Cardiac septum (tissue), 1 donor: Measurements from ENCODE around the gene EBPL. TPM values are rescaled to one million over a fixed set of nuclear protein-coding genes. Genes with fewer than 3 reads are reported as not detected.

Experiments used
- total RNA-seq: library from RNA; stranded (reverse); fragmentation: NEBNext Ultra II Directional; extraction: Animal tissue kit (Norgen Biotek cat#: 25700); gene quantifications from one replicate; pipeline ENCODE4 v1.2.1, GENCODE V29; 2021
- donor health status: DM: no; HTN: no; CAD: no.

Gene EBPL
- total RNA-seq, 1 donor from 2014 or later: 6.7 TPM

Other genes starting within 250 kb of the EBPL start
- 9.8 TPM for gene CAB39L, start 247.4 kb downstream of the EBPL start, total RNA-seq
- 11.2 TPM for gene SETDB2, start 247.2 kb downstream of the EBPL start, total RNA-seq
- 20.5 TPM for gene PHF11, start 195.5 kb downstream of the EBPL start, total RNA-seq
- 15.9 TPM for gene RCBTB1, start 105.9 kb downstream of the EBPL start, total RNA-seq
- 0.27 TPM for gene ARL11, start 63.0 kb downstream of the EBPL start, total RNA-seq
- 46.7 TPM for gene KPNA3, start 101.2 kb upstream of the EBPL start, total RNA-seq
- gene SPRYD7, start 244.9 kb upstream of the EBPL start, total RNA-seq: 13.0 TPM